CD4-positive, alpha-beta memory T cell (primary cell): ENCODE data around the gene TEX264. TPM values are rescaled to one million over a fixed set of nuclear protein-coding genes. Genes with fewer than 3 reads are reported as not detected.

ENCODE experiments used
- CTCF ChIA-PET: fragments of 350-600 bp; sonication (Branson Sonifier 250); formaldehyde crosslinking; loops from one replicate; lab custom pipeline; 2021; ENCODE audit warnings: inconsistent platforms; ENCODE audit not compliant: partially characterized antibody; lab: Charles Lee
- POLR2A ChIA-PET: fragments of 350-600 bp; sonication (Branson Sonifier 250); formaldehyde crosslinking; loops from one replicate; lab custom pipeline; 2021; ENCODE audit not compliant: partially characterized antibody; lab: Charles Lee
- DNase-seq, 5 donors: peaks; one replicate each; pipeline versions ENCODE4 v3.0.0 to v3.0.0-alpha.2; 2020 to 2022; ENCODE audit warnings: mixed read lengths in 1 of 5
- H3K27ac ChIP-seq: one replicate; pipeline ENCODE4 v1.7.0; 2013; ENCODE audit warnings: low read depth, low read length
- H3K27me3 ChIP-seq: 2 replicates; pipeline ENCODE4 v1.7.0; 2013; ENCODE audit warnings: mild to moderate bottlenecking, low read length, moderate library complexity; ENCODE audit not compliant: insufficient read depth
- H3K36me3 ChIP-seq: 2 replicates; pipeline ENCODE4 v1.7.0; 2013; ENCODE audit warnings: mild to moderate bottlenecking, low read length, moderate library complexity; ENCODE audit not compliant: insufficient read depth
- H3K4me1 ChIP-seq: 2 replicates; pipeline ENCODE4 v1.7.0; 2013; ENCODE audit warnings: mild to moderate bottlenecking, low read length, moderate library complexity; ENCODE audit not compliant: insufficient read depth
- H3K4me3 ChIP-seq, 2 donors: one replicate each; pipeline ENCODE4 v1.7.0; 2013; ENCODE audit warnings: low read length in 2 of 2, mild to moderate bottlenecking in 1 of 2
- H3K9me3 ChIP-seq, 2 donors: one replicate each; pipeline ENCODE4 v1.7.0; 2013; ENCODE audit warnings: low read length in 2 of 2, control low read depth in 1 of 2; ENCODE audit not compliant: control insufficient read depth in 1 of 2
- H3K27ac Mint-ChIP-seq, 7 donors: one replicate each; pipeline ENCODE4 v1.8.0; 2020 to 2021; ENCODE audit warnings: mixed read lengths in 7 of 7, mild to moderate bottlenecking in 6 of 7, inconsistent platforms in 3 of 7, moderate library complexity in 3 of 7
- H3K27me3 Mint-ChIP-seq, 2 donors: one replicate each; pipeline ENCODE4 v1.8.0; 2020 to 2021; ENCODE audit warnings: mixed read lengths in 2 of 2
- H3K36me3 Mint-ChIP-seq, 2 donors: one replicate each; pipeline ENCODE4 v1.8.0; 2020 to 2021; ENCODE audit warnings: mixed read lengths in 2 of 2, inconsistent platforms in 1 of 2, mild to moderate bottlenecking in 1 of 2
- H3K4me1 Mint-ChIP-seq, 4 donors: one replicate each; pipeline ENCODE4 v1.8.0; 2020 to 2021; ENCODE audit warnings: mixed read lengths in 4 of 4, mild to moderate bottlenecking in 1 of 4
- H3K4me3 Mint-ChIP-seq, 8 donors: one replicate each; pipeline ENCODE4 v1.8.0; 2020 to 2021; ENCODE audit warnings: mixed read lengths in 8 of 8, mild to moderate bottlenecking in 7 of 8, moderate library complexity in 6 of 8, inconsistent platforms in 3 of 8
- H3K9me3 Mint-ChIP-seq, 8 donors: one replicate each; pipeline ENCODE4 v1.8.0; 2020 to 2021; ENCODE audit warnings: mixed read lengths in 8 of 8, mild to moderate bottlenecking in 5 of 8, inconsistent platforms in 3 of 8, moderate library complexity in 1 of 8
- intact Hi-C: fragments of 100-400 bp; cut with micrococcal nuclease; formaldehyde crosslinking; loops from one replicate; pipeline ENCODE4 v1.15.1; 2023
- polyA plus RNA-seq, 2 donors: library from polyadenylated mRNA; unstranded; fragments of 300-500 nt; fragmentation: Illumina TruSeq; gene quantifications; one replicate each; pipeline ENCODE4 v1.2.3, GENCODE V29; 2021
- total RNA-seq, 2 experiments: library from RNA; stranded (reverse); gene quantifications; one replicate each; pipeline ENCODE4 v1.2.3, GENCODE V29; 2021

The TEX264 gene
- total and polyA plus RNA-seq, 4 experiments from 2014 or later: 40.0 to 138 (median 75.3) TPM

GRCh38 chr3:51668756-51669155, 2.3 kb upstream of the TEX264 start:
- Histone ChIP-seq H3K27ac (no peak overlapping the region), H3K27me3 (no peaks in the 10 kb centered on the region), H3K4me3 (no peak overlapping the region), H3K36me3 (no peaks in the 10 kb centered on the region), H3K4me1 (peaks cover 43% of the 10 kb centered on the region), H3K9me3 (no peaks in the 10 kb centered on the region)
- peak overlapping the region in 3 of 8 donors; percentile 18 to 95 (median 76) for H3K4me3 Mint-ChIP-seq
- peak overlapping the region; percentile 72 to 97 (median 96) for H3K27ac Mint-ChIP-seq
- peaks cover 0 to 17% of the 10 kb centered on the region in 2 donors for H3K36me3 Mint-ChIP-seq
- intact Hi-C loops: loop anchor here (1.0 kb wide), 1 partner anchor 166 kb away; no protein-coding TSS in a partner anchor
- ChIA-PET CTCF (interaction anchor here (0.6 to 17.7 kb wide), 11 partner anchors 10 to 167 kb away, joined by 3 to 324 read pairs (median 5); partner anchors contain the start of genes DCAF1 and RAD54L2), POLR2A (interaction anchor here (1.1 to 10.9 kb wide), 4 partner anchors 16 to 282 kb away, joined by 3 to 251 read pairs (median 66); partner anchors contain the start of genes DCAF1 and MANF)
- H3K9me3 Mint-ChIP-seq: no peaks in the 10 kb centered on the region
- peaks cover 33 to 52% (median 42%) of the 10 kb centered on the region in 4 donors for H3K4me1 Mint-ChIP-seq
- no peaks in the 10 kb centered on the region for H3K27me3 Mint-ChIP-seq
- DNase-seq: no peak

- POLR2A ChIA-PET: interaction anchor here (1.1 to 10.9 kb wide), 6 partner anchors 15 to 283 kb away, joined by 3 to 251 read pairs (median 12); partner anchors contain the start of genes DCAF1, MANF, RAD54L2 and RBM15B
- H3K27ac ChIP-seq: peak overlapping the region; percentile 83
- no peaks in the 10 kb centered on the region for H3K9me3 Mint-ChIP-seq
- H3K4me1 Mint-ChIP-seq: peaks cover 39 to 59% (median 49%) of the 10 kb centered on the region in 4 donors
- peaks cover 50% of the 10 kb centered on the region for H3K4me1 ChIP-seq
- intact Hi-C loops: loop anchor here (1.0 to 2.0 kb wide), 2 partner anchors 167 to 1053 kb away; partner anchors contain the start of gene MAPKAPK3
- DNase-seq: peak; percentile 67 to 84 (median 72)
- peak overlapping the region; percentile 64 to 95 (median 88) for H3K4me3 Mint-ChIP-seq
- H3K27ac Mint-ChIP-seq: peak overlapping the region; percentile 96 to 97 (median 97)
- H3K27me3 ChIP-seq: no peaks in the 10 kb centered on the region
- H3K36me3 Mint-ChIP-seq: peaks cover 0 to 12% of the 10 kb centered on the region in 2 donors
- H3K36me3 ChIP-seq: no peaks in the 10 kb centered on the region
- no peaks in the 10 kb centered on the region for H3K27me3 Mint-ChIP-seq
- H3K4me3 ChIP-seq: peak overlapping the region in 1 of 2 donors; percentile 89
- CTCF ChIA-PET: interaction anchor here (0.6 to 17.7 kb wide), 23 partner anchors 10 to 1050 kb away, joined by 3 to 324 read pairs (median 4); partner anchors contain the start of genes DCAF1 and RAD54L2
- H3K9me3 ChIP-seq: no peaks in the 10 kb centered on the region
Observed at GRCh38 chr3:51669241-51670052, 1.6 kb upstream of the TEX264 start.

GRCh38 chr3:51670053-51670822, 814 bp upstream of the TEX264 start:
- Histone ChIP-seq H3K27ac (peak overlapping the region; percentile 83), H3K36me3 (no peaks in the 10 kb centered on the region), H3K9me3 (no peaks in the 10 kb centered on the region), H3K27me3 (no peaks in the 10 kb centered on the region), H3K4me3 (peak overlapping the region; percentile 88 to 89), H3K4me1 (peaks cover 58% of the 10 kb centered on the region)
- peaks cover 4 to 17% of the 10 kb centered on the region in 2 donors for H3K36me3 Mint-ChIP-seq
- H3K9me3 Mint-ChIP-seq: no peaks in the 10 kb centered on the region
- H3K27ac Mint-ChIP-seq: peak overlapping the region; percentile 93 to 97 (median 97)
- ChIA-PET POLR2A (interaction anchor here (0.8 to 10.9 kb wide), 8 partner anchors 14 to 284 kb away, joined by 3 to 251 read pairs (median 6); partner anchors contain the start of genes DCAF1, MANF, RAD54L2 and RBM15B), CTCF (interaction anchor here (0.8 to 17.7 kb wide), 21 partner anchors 9 to 1051 kb away, joined by 3 to 324 read pairs (median 5); partner anchors contain the start of genes DCAF1 and RAD54L2)
- intact Hi-C loops: loop anchor here (2.0 kb wide), 1 partner anchor 1053 kb away; the partner anchor contains the start of gene MAPKAPK3
- H3K4me3 Mint-ChIP-seq: peak overlapping the region; percentile 84 to 95 (median 91)
- H3K4me1 Mint-ChIP-seq: peaks cover 47 to 67% (median 57%) of the 10 kb centered on the region in 4 donors
- no peaks in the 10 kb centered on the region for H3K27me3 Mint-ChIP-seq
- peak; percentile 49 to 65 (median 58) for DNase-seq

- H3K9me3 Mint-ChIP-seq: no peaks in the 10 kb centered on the region
- H3K27ac ChIP-seq: peak overlapping the region; percentile 83
- peak overlapping the region; percentile 94 to 97 (median 96) for H3K27ac Mint-ChIP-seq
- H3K4me1 Mint-ChIP-seq: peaks cover 60 to 83% (median 70%) of the 10 kb centered on the region in 4 donors
- ChIA-PET CTCF (interaction anchor here (2.7 to 17.7 kb wide), 5 partner anchors 14 to 282 kb away, joined by 11 to 324 read pairs (median 22); partner anchors contain the start of genes DCAF1, RAD54L2 and RBM15B), POLR2A (interaction anchor here (1.0 to 10.9 kb wide), 9 partner anchors 13 to 1335 kb away, joined by 3 to 251 read pairs (median 5); partner anchors contain the start of genes DCAF1, HEMK1 and MANF)
- H3K4me3 Mint-ChIP-seq: peak overlapping the region; percentile 88 to 95 (median 92)
- H3K36me3 ChIP-seq: peaks cover 3% of the 10 kb centered on the region
- H3K36me3 Mint-ChIP-seq: peaks cover 18 to 31% of the 10 kb centered on the region in 2 donors
- H3K4me1 ChIP-seq: peaks cover 74% of the 10 kb centered on the region
- no peaks in the 10 kb centered on the region for H3K27me3 Mint-ChIP-seq
- H3K9me3 ChIP-seq: no peaks in the 10 kb centered on the region
- peak in 2 of 5 donors; percentile 59 to 71 for DNase-seq
- H3K27me3 ChIP-seq: no peaks in the 10 kb centered on the region
- H3K4me3 ChIP-seq: peak overlapping the region; percentile 80 to 89
- intact Hi-C loops: loop anchor here (1.0 to 2.0 kb wide), 5 partner anchors 10 to 1055 kb away; partner anchors contain the start of genes MANF, MAPKAPK3 and RBM15B
Observed at GRCh38 chr3:51671734-51672475, 853 bp downstream of the TEX264 start.

GRCh38 chr3:51673181-51673801, 2.2 kb downstream of the TEX264 start:
- Histone ChIP-seq H3K27me3 (no peaks in the 10 kb centered on the region), H3K9me3 (no peaks in the 10 kb centered on the region), H3K4me1 (peaks cover 88% of the 10 kb centered on the region), H3K27ac (peak overlapping the region; percentile 5), H3K4me3 (no peak overlapping the region), H3K36me3 (peaks cover 4% of the 10 kb centered on the region)
- Mint-ChIP-seq H3K4me1 (peaks cover 69 to 94% (median 81%) of the 10 kb centered on the region in 4 donors), H3K36me3 (peaks cover 18 to 36% of the 10 kb centered on the region in 2 donors), H3K4me3 (peak overlapping the region; percentile 37 to 83 (median 79)), H3K27ac (peak overlapping the region; percentile 8 to 97 (median 89)), H3K9me3 (no peaks in the 10 kb centered on the region), H3K27me3 (no peaks in the 10 kb centered on the region)
- ChIA-PET POLR2A (interaction anchor here (1.0 to 10.9 kb wide), 5 partner anchors 11 to 284 kb away, joined by 3 to 251 read pairs (median 5); partner anchors contain the start of gene DCAF1), CTCF (interaction anchor here (1.1 to 17.7 kb wide), 4 partner anchors 13 to 283 kb away, joined by 3 to 324 read pairs (median 88); partner anchors contain the start of genes DCAF1 and RBM15B)
- no peak for DNase-seq
- intact Hi-C loops: no loop called here
